GM21576 (cell line): ENCODE results near the gene NRARP.
A peak's percentile ranks its signal among the peaks of the same experiment; 100 is the strongest.

Source experiments
- ATAC-seq: cut with Tn5 transposase; IDR thresholded peaks from one replicate; pipeline ENCODE4 v1.9.1; 2021; ENCODE audit warnings: mild to moderate bottlenecking, moderate library complexity; ENCODE audit not compliant: unreplicated experiment

Gene NRARP

DNA sequence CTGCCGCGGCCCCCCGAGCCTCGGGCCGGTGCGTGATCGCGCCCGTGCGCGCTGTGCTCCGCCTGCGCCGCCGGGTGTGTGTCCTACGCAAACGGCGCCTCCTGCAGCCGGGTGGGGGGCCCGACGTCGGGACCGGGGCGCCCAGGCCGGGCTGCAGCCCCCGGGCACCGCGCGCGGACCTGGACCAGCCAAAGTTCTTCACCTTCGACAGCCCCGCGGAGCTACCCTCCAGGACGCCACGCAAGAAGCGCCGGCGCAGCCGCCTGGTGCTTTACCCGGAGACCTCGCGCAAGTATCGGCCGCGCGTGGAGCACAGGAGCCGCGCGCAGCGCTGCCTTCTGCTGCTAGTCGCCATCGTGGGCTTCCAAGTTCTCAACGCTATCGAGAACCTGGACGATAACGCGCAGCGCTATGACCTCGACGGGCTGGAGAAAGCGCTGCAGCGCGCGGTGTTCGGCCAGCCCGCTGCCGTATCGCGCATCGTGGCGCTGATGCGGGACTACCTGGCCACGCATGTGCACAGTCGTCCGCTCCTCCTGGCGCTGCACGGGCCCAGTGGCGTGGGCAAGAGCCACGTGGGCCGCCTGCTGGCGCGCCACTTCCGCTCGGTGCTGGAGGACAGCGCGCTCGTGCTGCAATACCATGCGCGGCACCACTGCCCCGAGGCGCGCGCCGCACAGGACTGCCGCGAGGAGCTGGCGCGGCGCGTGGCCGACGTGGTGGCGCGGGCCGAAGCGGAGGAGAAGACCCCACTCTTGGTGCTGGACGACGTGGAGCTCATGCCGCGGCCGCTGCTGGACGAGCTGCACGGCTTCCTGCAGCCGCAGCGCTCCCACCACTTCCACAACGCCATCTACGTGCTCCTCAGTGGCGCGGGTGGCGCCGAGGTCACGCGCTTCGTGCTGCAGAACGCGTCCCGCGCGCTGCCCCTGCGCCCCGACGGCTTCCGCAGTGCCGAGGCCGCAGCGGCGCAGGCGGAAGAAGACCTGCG is 23.1 kb downstream of the NRARP start:
- no peak for ATAC-seq

DNA sequence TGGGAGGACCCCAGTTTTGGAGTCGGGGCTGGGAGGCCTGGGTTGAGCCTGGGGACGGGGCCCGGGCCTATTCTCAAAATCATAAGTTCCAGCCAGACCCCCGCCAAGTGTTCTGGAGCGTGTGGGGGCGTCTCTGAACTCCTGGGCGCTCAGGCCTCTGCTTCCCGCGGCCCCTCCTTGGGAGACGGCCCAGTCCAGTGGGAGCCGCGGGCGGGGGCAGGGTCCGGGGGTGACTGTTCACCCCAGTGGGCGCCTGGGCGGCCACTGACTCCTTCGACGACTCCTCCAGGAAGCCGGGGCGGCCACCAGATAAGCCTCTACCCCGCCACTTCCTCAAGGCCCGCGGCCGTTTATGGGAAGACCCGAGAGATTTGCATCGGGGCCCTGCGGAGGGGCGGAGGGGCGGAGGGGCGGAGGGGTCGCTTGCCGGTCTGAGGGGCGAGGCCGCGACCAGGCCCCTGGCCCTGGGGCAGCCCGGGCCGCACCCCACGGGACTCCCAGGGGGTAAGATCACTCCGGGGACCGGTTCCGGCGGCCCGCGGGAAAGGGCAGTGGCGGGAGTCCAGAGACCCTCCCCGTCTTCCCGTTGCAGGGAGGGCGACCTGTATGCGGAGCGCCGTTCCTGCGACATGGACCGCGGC is 23.9 kb downstream of the NRARP start:
- no peak for ATAC-seq

GRCh38 chr9:137277329-137278041 is 24.6 kb downstream of the NRARP start, which contains the start of gene TOR4A:
Gene TOR4A, plus strand, starts transcription at chr9:137277726. Its CDS starts 964 bp downstream, at chr9:137278690.
- ATAC-seq, result peak; percentile 67

DNA sequence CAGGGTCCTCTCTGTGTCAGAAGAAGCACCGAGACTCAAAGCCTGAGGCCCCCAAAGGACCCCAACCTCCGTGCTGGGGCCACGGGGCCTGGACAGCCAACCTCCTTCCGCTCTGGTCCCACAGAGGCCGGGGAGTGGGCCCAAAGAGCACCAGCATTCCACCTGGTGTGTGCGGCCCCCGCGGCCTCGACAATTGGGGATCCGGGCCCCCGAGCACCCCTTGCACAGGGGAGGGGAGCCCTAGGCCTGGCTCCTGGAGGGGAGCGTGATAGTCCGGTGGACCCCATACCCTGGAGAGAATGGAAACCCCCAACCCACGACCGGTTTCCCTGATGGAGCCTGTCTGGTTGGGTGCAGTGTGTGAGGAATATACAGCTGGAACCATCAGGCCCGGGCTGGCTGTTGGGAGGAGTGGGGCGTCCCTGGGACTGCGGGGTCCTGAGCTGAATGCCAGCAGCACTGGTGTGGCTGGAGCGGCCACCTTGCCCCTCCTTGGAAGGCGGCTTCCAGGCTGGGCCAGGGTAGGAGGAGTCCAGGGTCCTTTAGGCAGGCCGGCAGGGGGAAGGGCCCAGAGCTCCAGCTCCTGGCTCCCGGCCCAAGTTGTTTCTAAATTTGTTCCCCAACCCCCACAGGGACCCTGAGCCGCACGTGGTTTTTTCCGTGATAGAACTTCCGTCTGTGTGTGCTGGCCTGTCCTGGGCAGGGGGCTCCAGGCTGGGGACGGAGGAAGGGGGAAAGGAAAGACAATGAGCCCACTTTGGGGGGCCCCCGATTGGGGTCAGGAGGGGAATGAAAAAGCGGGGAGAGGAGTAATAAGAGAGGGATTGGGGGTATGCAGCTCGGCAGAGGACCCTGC is 25.4 kb downstream of the NRARP start:
- ATAC-seq, result peak; percentile 10

- no peak for ATAC-seq
Measured at GRCh38 chr9:137275588-137276472, 26.2 kb downstream of the NRARP start.

DNA sequence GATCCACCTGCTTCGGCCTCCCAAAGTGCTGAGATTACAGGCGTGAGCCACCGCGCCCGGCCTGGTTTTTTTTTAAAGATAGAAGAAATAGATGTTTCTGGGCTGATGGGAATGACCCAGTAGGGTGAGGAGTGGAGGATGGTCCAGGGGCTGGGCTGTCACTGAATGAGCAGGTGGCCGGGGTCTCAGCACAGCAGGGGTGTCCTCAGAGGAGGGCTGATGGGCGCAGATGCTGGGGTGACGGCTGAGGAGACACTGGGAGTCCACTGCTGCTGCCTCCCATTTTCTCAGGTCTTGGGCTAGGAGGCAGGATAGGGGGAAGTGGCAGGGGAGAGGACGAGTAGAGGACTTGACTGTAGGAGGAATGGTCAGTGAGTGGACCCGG is 26.9 kb downstream of the NRARP start:
- no peak for ATAC-seq

- ATAC-seq, result no peak
Measured at GRCh38 chr9:137273611-137274320, 28.3 kb downstream of the NRARP start.

DNA sequence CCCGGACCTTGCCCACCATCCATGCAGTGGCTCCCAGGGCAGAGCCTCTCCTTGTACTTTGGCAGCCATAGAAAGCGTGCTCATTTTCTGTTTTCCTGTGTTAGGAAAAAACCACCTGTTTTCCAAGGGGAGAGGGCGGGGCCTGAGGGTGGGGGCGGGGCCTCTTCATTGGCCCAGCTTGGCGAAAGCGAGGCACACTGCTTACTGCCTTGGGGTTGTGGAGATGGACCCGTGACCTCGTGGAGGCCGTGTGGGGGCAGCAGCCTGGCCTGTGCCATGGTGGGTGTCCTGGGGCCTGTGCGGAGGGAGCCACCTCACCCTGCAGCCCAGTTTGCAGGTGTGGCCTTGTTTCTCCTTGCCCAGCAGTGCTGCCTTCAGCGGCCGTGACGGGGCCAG is 29.0 kb downstream of the NRARP start:
- no peak for ATAC-seq

- ATAC-seq, result no peak
Measured at GRCh38 chr9:137272241-137273094, 29.6 kb downstream of the NRARP start.

- no peak for ATAC-seq
Measured at GRCh38 chr9:137271696-137272076, 30.4 kb downstream of the NRARP start.

DNA sequence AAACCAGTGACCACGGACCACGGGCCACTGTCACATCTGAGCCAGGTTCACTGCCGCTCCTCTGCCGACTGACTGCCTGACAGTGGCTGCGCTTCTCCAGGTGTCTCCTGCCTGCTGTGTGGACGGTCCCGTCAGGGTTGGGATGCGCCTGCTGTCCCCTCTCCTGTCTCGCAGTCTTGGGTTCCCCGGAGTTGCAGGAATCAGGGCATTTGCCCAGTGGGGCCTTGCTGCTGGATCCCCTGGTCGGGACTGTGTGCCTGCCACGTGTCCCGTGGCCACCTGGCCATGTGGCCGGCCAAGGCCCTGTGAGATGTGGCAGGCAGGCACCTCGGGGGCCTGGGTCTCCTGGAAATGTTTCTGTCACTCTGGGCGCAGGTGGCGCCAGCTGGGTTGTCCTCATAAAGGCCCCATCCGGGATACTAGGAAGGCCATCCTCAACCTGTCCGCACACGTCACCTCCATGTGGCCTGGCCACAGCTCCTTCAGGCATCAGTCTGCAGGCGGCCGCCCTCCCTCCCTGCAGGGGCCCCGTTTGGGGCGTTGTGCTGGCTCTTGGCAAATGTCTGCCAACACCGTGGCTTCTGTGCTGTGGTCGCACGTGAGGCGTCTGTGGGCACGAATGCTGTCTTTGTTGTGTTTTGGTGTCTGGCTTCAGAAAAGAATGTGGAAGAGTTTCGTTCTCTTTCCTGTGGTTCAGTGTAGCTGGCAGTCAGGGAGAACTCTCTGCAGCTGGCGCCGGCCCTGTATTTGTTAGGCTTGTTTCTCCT is 31.0 kb downstream of the NRARP start:
- ATAC-seq, result no peak

- ATAC-seq, result no peak
Measured at GRCh38 chr9:137269231-137269772, 32.8 kb downstream of the NRARP start.

DNA sequence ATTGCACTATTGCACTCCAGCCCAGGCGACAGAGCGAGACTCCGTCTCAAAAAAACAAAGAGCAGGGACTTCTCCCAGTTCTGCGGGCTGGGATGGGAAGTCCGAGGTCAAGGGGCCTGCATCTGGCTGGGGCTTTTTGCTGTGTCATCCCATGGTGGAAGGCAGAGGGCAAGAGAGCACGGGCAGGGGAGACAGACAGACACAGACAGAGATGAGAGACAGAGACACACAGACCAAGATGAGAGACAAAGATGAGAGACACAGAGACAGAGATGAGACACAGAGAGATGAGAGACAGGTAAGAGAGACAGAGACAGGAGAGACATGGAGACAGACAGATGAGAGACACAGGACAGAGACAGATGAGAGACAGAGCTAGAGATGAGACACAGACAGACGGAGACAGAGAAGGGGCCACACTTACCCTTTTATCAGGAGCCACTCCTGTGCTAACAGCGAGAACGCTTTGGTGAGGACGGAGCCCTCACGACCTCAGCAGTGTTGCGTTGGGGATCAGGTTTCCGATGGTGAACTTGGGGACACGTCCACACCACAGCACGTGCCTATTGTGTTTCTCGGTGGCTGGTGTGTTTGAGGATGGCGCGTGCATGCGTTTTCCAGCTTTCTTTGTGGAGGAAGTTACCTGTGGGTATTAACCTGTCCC is 33.4 kb downstream of the NRARP start:
- no peak for ATAC-seq

GRCh38 chr9:137267933-137268355 is 34.1 kb downstream of the NRARP start:
- no peak for ATAC-seq

DNA sequence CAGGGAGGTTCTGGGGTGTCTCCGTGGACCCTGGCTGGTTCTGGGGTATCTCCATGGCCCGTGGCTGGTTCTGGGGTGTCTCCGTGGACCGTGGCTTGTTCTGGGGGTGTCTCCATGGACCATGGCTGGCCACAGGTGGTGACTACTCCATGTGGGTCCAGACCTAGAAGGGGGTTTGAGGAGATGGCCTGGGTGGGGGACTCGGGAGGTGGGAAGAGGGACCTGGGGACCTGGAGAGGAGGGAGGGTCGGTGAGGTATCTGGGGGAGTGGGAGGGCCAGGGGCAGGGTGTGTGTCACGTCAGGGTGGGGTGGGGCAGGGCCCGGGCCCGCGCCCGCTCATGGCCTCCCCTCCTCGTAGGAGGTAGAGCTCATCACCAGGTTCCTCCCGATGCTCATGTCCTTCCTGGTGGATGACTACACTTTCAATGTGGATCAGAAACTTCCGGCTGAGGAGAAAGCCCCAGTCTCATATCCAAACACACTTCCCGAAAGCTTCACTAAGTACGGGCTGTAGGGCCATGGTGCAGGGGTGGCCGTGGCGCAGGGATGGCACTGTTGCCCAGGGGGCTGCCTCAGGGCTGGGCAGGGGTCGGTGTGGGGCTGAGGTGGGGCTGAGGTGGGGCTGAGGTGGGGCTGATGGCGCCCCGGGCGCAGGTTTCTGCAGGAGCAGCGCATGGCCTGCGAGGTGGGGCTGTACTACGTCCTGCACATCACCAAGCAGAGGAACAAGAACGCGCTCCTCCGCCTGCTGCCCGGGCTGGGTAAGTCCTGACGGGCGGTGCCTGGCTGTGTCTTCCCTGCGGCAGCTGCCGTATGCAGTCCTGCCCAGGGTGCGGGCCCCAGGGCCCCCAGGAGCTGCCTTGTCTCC is 35.3 kb downstream of the NRARP start:
- no peak for ATAC-seq

DNA sequence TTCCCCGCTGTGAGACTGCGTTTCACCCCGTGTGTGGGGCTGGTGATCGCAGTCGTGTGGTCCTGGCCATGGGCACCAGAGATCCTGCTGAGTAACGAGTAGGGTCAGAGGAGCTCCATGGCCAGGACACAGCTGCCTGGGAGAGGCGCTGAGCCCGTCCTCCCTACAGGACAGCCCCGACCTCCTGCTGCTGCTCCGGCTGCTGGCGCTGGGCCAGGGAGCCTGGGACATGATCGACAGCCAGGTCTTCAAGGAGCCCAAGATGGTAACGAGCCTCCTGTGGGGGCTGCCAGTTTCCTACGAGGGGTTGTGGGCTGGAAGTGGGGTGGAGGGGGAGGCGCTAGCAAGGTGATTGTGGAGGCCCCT is 35.9 kb downstream of the NRARP start:
- ATAC-seq, result no peak
